ENCODE measurements around the gene ETV5.

- no peak for TF ChIP-seq CTCF (IDR thresholded peaks at IDR 0.05)
- TF ChIP-seq EZH2 (IDR thresholded peaks at IDR 0.05): no peak
- TF ChIP-seq EZH2phosphoT487 (IDR thresholded peaks at IDR 0.05): no peak
These were observed 11.6 kb downstream of the ETV5 start for GRCh38 chr3:186097317-186097662.

Measured in neural progenitor cell (in vitro differentiated cells).